Stimulated activated CD4-positive, alpha-beta T cell treated with anti-CD3 and anti-CD28 coated beads, Interleukin-1b, Interleukin-23, amount 100 ng/mL, for 4 hours (primary cell): ENCODE results near the gene ZNF324B.
"Not testable (repeated sequence)": the region's sequence is repeated elsewhere in the genome, so short reads cannot be mapped to it uniquely, and the experiment has no call there.

Experiments
- DNase-seq, 2 donors: peaks; one replicate each; pipeline ENCODE4 v3.0.0-alpha.2; 2020; ENCODE audit warnings: low read depth in 2 of 2

ZNF324B gene

GRCh38 chr19:58451358-58452101, at the start of gene ZNF324B:
Gene ZNF324B, plus strand, starts transcription at chr19:58451622. Its CDS starts 2,080 bp downstream, at chr19:58453702.
- peak; percentile 92 to 93 for DNase-seq

GRCh38 chr19:58401840-58402421, 49.5 kb upstream of the ZNF324B start:
- no peak for DNase-seq

- not testable (repeated sequence) for DNase-seq
Measured at GRCh38 chr19:58403920-58404478, 47.4 kb upstream of the ZNF324B start.

- DNase-seq: no peak
Measured at GRCh38 chr19:58406818-58407657, 44.4 kb upstream of the ZNF324B start.

GRCh38 chr19:58407658-58408151, 43.7 kb upstream of the ZNF324B start:
- no peak for DNase-seq

GRCh38 chr19:58408152-58409009, 43.0 kb upstream of the ZNF324B start, which contains the start of gene ZNF584:
Gene ZNF584, plus strand, starts transcription at chr19:58408649. Its CDS starts 499 bp downstream, at chr19:58409148.
- DNase-seq: peak; percentile 91

GRCh38 chr19:58409010-58409790, 42.2 kb upstream of the ZNF324B start:
- no peak for DNase-seq

- DNase-seq: no peak
Measured at GRCh38 chr19:58416604-58417003, 34.8 kb upstream of the ZNF324B start.

GRCh38 chr19:58417071-58417470, 34.4 kb upstream of the ZNF324B start:
- no peak for DNase-seq

- no peak for DNase-seq
Measured at GRCh38 chr19:58428617-58429016, 22.8 kb upstream of the ZNF324B start.

GRCh38 chr19:58429745-58430144, 21.7 kb upstream of the ZNF324B start:
- no peak for DNase-seq

GRCh38 chr19:58434217-58434616, 17.2 kb upstream of the ZNF324B start:
- no peak for DNase-seq

- peak; percentile 79 to 86 for DNase-seq
Measured at GRCh38 chr19:58439576-58440554, 11.6 kb upstream of the ZNF324B start, which contains the start of gene ZNF132. Gene ZNF132, minus strand, starts transcription at chr19:58440153. Its CDS starts 332 bp downstream, at chr19:58439821.

GRCh38 chr19:58440556-58440955, 10.9 kb upstream of the ZNF324B start:
- DNase-seq: no peak

- DNase-seq: not testable (repeated sequence)
Measured at GRCh38 chr19:58442986-58443385, 8.4 kb upstream of the ZNF324B start.

GRCh38 chr19:58448860-58449259, 2.6 kb upstream of the ZNF324B start:
- DNase-seq: not testable (repeated sequence)

- DNase-seq: not testable (repeated sequence)
Measured at GRCh38 chr19:58449980-58450379, 1.4 kb upstream of the ZNF324B start.

- DNase-seq: no peak
Measured at GRCh38 chr19:58450856-58451357, 515 bp upstream of the ZNF324B start.
